Natural killer cell (primary cell): ENCODE data around the gene PHLDA2. TPM values are rescaled to one million over a fixed set of nuclear protein-coding genes. Genes with fewer than 3 reads are reported as not detected.

Experiments
- ATAC-seq, 3 donors: fragments of 150-1000 bp in 2 of 3; fragments of 200-7000 bp in 1 of 3; cut with Tn5 transposase; 1 replicate in 1 of 3; 2 replicates in 2 of 3; pipeline ENCODE4 v1.10.0; 2021; ENCODE audit warnings: mild to moderate bottlenecking in 2 of 3, moderate library complexity in 2 of 3
- DNase-seq, 2 donors: peaks; one replicate each; pipeline versions ENCODE4 v3.0.0 to v3.0.0-alpha.2; 2013 to 2021; ENCODE audit warnings: mixed read lengths in 1 of 2
- H3K27ac ChIP-seq: one replicate; pipeline ENCODE4 v1.5.1; 2013; ENCODE audit warnings: mild to moderate bottlenecking, low read length
- H3K27me3 ChIP-seq: one replicate; pipeline ENCODE4 v1.6.1; 2013; ENCODE audit warnings: low read length; ENCODE audit not compliant: control insufficient read depth, insufficient read depth
- H3K36me3 ChIP-seq: one replicate; pipeline ENCODE4 v1.6.1; 2013; ENCODE audit warnings: low read length; ENCODE audit not compliant: control insufficient read depth, insufficient read depth
- H3K4me1 ChIP-seq: one replicate; pipeline ENCODE4 v1.6.1; 2013; ENCODE audit warnings: low read length; ENCODE audit not compliant: control insufficient read depth, insufficient read depth
- H3K4me3 ChIP-seq: one replicate; pipeline ENCODE4 v1.5.1; 2013; ENCODE audit warnings: low read length
- H3K9me3 ChIP-seq: one replicate; pipeline ENCODE4 v1.6.1; 2013; ENCODE audit warnings: low read length; ENCODE audit not compliant: control insufficient read depth, insufficient read depth
- H3K27ac Mint-ChIP-seq, 2 donors: one replicate each; pipeline ENCODE4 v1.8.0; 2022; ENCODE audit warnings: mild to moderate bottlenecking in 2 of 2, mixed read lengths in 2 of 2, moderate library complexity in 1 of 2
- H3K27me3 Mint-ChIP-seq, 2 donors: one replicate each; pipeline ENCODE4 v1.8.0; 2022; ENCODE audit warnings: low read depth in 2 of 2, mixed read lengths in 2 of 2
- H3K36me3 Mint-ChIP-seq: one replicate; pipeline ENCODE4 v1.8.0; 2022; ENCODE audit warnings: mixed read lengths
- H3K4me1 Mint-ChIP-seq, 2 donors: one replicate each; pipeline ENCODE4 v1.8.0; 2022; ENCODE audit warnings: mixed read lengths in 2 of 2
- H3K4me3 Mint-ChIP-seq: one replicate; pipeline ENCODE4 v1.8.0; 2022; ENCODE audit warnings: mild to moderate bottlenecking, moderate library complexity, mixed read lengths
- H3K9me3 Mint-ChIP-seq, 2 donors: one replicate each; pipeline ENCODE4 v1.8.0; 2022; ENCODE audit warnings: mixed read lengths in 2 of 2
- WGBS: methylation state at CpG from one replicate; pipeline ENCODE4 v1.1.7; 2013; ENCODE audit warnings: missing lambda C conversion rate; ENCODE audit not compliant: insufficient coverage; 5-methylcytosine and 5-hydroxymethylcytosine counted together
- intact Hi-C: fragments of 100-400 bp; cut with micrococcal nuclease; formaldehyde crosslinking; loops from one replicate; pipeline ENCODE4 v1.14.2; 2022
- total RNA-seq, 4 donors: library from RNA; stranded (reverse); fragments of 120-200 nt in 1 of 4; gene quantifications; one replicate each; pipeline versions ENCODE4 v1.2.3 to v1.2.4, GENCODE V29; 2013 to 2022
- TF ChIP-seq, protein P1 (sequence below): fragments of 200-600 bp; IDR thresholded peaks from one replicate; pipeline ENCODE4 v1.8.0; 2022; ENCODE audit warnings: antibody characterized with exemption

Gene PHLDA2
- total RNA-seq, 3 donors from 2014 or later (not counting 1 experiment from before 2014, with no cell fraction given): 0.79 to 3.2 (median 2.2) TPM

DNA sequence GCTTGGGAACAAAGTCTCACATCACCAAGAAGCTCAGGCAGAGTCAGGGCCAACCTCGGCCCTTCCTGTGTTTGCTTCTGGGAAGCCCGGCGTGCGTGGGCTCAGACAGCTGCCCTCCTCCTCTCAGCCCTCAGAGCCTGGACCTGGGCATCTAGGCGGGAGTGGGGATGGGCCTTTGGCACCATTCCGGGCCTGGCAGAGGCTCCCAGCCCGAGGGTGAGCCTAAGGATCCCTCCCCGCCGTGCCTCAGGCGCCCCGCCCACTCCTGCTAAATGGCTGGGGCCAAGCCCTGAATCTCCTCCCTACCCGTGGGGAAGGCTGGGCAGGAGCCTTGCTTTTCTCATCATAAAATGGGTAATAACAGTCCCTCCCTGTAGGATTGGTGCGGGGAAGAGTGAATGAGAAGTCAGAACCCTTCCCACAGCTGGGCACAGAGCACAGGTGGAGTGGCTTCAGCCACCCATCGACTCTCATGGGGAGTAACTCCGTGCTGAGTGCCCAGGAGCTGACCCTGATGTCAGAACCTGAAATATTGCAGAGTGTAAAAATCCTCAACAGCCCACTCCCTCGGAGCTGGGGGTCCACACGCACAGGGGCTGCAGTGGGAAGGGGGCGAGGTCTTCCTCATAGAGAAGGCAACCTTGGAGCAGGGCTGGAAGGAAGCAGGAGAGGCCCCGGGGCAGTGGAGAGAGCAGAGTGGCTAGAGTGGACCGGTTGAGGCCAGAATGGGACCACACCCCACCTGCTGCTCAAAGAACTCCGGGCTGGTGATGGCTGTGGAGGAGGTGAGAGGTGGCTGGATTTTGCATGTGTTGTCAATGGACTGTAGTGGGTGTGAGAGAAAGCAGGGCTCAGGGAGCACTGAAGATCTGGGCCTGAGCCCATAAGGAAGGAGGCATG lies 24.8 kb downstream of the PHLDA2 start:
- Histone ChIP-seq H3K27me3 (no peaks in the 10 kb centered on the region), H3K36me3 (no peaks in the 10 kb centered on the region), H3K9me3 (no peaks in the 10 kb centered on the region), H3K4me1 (peaks cover 33% of the 10 kb centered on the region), H3K4me3 (no peak overlapping the region), H3K27ac (no peak overlapping the region)
- WGBS: 93% methylated on average over 20 of the region's 21 CpGs
- ATAC-seq (no peak), DNase-seq (no peak)
- Mint-ChIP-seq H3K36me3 (no peaks in the 10 kb centered on the region), H3K4me3 (peak overlapping the region; percentile 84), H3K9me3 (peaks cover 2 to 4% of the 10 kb centered on the region in 2 donors), H3K27ac (peak overlapping the region in 1 of 2 donors; percentile 83), H3K4me1 (peaks cover 32 to 39% of the 10 kb centered on the region in 2 donors), H3K27me3 (no peaks in the 10 kb centered on the region)
- intact Hi-C loops: no loop called here
- TF ChIP-seq, protein P1, sequence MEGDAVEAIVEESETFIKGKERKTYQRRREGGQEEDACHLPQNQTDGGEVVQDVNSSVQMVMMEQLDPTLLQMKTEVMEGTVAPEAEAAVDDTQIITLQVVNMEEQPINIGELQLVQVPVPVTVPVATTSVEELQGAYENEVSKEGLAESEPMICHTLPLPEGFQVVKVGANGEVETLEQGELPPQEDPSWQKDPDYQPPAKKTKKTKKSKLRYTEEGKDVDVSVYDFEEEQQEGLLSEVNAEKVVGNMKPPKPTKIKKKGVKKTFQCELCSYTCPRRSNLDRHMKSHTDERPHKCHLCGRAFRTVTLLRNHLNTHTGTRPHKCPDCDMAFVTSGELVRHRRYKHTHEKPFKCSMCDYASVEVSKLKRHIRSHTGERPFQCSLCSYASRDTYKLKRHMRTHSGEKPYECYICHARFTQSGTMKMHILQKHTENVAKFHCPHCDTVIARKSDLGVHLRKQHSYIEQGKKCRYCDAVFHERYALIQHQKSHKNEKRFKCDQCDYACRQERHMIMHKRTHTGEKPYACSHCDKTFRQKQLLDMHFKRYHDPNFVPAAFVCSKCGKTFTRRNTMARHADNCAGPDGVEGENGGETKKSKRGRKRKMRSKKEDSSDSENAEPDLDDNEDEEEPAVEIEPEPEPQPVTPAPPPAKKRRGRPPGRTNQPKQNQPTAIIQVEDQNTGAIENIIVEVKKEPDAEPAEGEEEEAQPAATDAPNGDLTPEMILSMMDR: no peak

DNA sequence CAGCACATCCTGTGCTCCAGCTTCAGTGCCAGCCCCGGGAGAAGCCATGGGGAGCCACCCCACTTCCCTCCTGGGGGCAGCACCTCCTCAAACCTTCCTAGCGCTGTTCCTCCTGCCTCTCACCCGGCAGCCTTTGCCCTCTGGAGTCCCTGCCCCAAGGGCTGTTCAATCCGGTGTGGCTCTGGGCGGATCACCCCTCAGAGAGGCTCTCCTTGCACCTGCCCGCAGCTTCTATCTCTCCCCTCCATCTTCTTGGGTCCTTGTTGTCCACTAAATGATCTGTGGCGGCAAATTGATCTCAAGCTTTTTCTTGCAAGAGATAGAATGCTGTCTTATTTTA lies 25.6 kb downstream of the PHLDA2 start:
- TF ChIP-seq, protein P1: no peak
- H3K4me1 Mint-ChIP-seq: peaks cover 39 to 47% of the 10 kb centered on the region in 2 donors
- no peaks in the 10 kb centered on the region for H3K9me3 ChIP-seq
- peak overlapping the region; percentile 50 to 83 for H3K27ac Mint-ChIP-seq
- no peaks in the 10 kb centered on the region for H3K27me3 Mint-ChIP-seq
- no peak overlapping the region for H3K4me3 ChIP-seq
- no peaks in the 10 kb centered on the region for H3K27me3 ChIP-seq
- no peak for ATAC-seq
- intact Hi-C loops: no loop called here
- H3K36me3 Mint-ChIP-seq: no peaks in the 10 kb centered on the region
- peak overlapping the region; percentile 84 for H3K4me3 Mint-ChIP-seq
- H3K9me3 Mint-ChIP-seq: peaks cover 2 to 4% of the 10 kb centered on the region in 2 donors
- WGBS: 93% methylated on average over 7 of the region's 7 CpGs
- no peak for DNase-seq
- H3K36me3 ChIP-seq: no peaks in the 10 kb centered on the region
- peaks cover 40% of the 10 kb centered on the region for H3K4me1 ChIP-seq
- H3K27ac ChIP-seq: no peak overlapping the region

- H3K36me3 Mint-ChIP-seq: no peaks in the 10 kb centered on the region
- Histone ChIP-seq H3K4me3 (peak overlapping the region; percentile 49), H3K36me3 (no peaks in the 10 kb centered on the region), H3K9me3 (no peaks in the 10 kb centered on the region), H3K27me3 (no peaks in the 10 kb centered on the region), H3K4me1 (peaks cover 46% of the 10 kb centered on the region), H3K27ac (no peak overlapping the region)
- ATAC-seq (no peak), DNase-seq (no peak)
- H3K27me3 Mint-ChIP-seq: no peaks in the 10 kb centered on the region
- H3K27ac Mint-ChIP-seq: peak overlapping the region; percentile 50 to 99
- TF ChIP-seq, protein P1: no peak
- intact Hi-C loops: no loop called here
- H3K4me1 Mint-ChIP-seq: peaks cover 46 to 53% of the 10 kb centered on the region in 2 donors
- peaks cover 2 to 4% of the 10 kb centered on the region in 2 donors for H3K9me3 Mint-ChIP-seq
- H3K4me3 Mint-ChIP-seq: peak overlapping the region; percentile 84
- WGBS: 85% methylated on average over 23 of the region's 23 CpGs
These were observed 26.2 kb downstream of the PHLDA2 start for GRCh38 chr11:2902784-2903671.
